Measurements from ENCODE around the gene SMAD6. TPM values are rescaled to one million over a fixed set of nuclear protein-coding genes. Genes with fewer than 3 reads are reported as not detected.

The SMAD6 gene
- total RNA-seq, 2 experiments from 2014 or later = 0.25 to 0.41 TPM

DNA sequence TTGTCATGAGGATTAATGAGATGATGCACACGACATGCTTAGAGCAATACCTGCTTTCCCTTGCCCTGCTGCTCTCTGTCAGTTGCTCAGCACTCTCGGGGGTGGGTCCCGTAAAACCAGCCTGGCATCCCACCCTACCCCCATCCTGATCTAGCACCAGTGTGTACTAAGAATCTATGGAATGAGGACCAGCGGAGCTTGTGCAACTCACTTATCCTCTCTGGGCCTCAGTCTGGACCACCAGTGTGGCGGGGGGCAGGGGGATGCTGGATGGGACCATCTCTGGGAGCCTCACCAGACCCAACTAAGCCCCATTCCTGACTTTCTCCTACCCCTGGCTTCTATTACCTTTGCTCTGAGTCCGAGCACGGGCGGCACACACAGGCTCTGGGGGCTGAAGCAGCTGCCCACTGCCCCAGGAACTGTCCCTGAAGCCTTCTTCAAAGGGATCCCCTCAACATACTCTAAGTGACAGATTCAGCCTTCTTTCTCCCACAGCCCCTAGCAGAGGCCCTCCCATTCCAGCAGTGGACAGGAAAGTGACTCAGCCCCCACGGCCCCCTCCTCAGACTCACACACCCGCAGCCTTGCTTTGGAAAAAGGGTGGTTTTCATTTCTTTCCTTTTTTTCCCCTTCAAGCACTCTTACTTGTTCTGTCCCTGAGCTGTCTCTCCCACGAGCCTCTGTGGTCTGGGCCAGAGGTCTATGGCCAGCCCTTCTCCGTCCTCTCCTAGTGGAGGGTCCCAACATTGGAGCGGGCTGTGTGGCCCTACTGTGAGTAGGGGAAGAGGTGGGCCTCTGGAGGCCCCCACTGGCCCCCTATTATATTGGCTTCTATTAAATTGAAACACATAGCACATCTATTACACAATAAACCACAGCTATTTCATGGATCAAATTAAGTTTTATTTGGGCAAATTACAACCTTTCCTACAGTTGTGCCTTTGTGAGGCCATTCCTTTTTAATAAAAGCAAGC, 100.3 kb downstream of the SMAD6 start:
- H3K36me3 Mint-ChIP-seq (ENCODE audit: low read depth) = no peaks in the 10 kb centered on the region
- ATAC-seq (no peak), DNase-seq (no peak)
- no peak overlapping the region for H3K27ac Mint-ChIP-seq
- peaks cover 2% of the 10 kb centered on the region for H3K27me3 Mint-ChIP-seq
- intact Hi-C loops (cut with micrococcal nuclease) = no loop called here
- H3K4me1 Mint-ChIP-seq (ENCODE audit: low read depth) = no peaks in the 10 kb centered on the region
- no peak for TF ChIP-seq CTCF (IDR thresholded peaks at IDR 0.05)
- H3K9me3 Mint-ChIP-seq = no peaks in the 10 kb centered on the region
- no peak overlapping the region for H3K4me3 Mint-ChIP-seq
- ChIA-PET CTCF (interaction anchor here (2.0 kb wide), 1 partner anchor 49 kb away, joined by 6 read pairs; no protein-coding TSS in a partner anchor), POLR2A (no interaction called here)

DNA sequence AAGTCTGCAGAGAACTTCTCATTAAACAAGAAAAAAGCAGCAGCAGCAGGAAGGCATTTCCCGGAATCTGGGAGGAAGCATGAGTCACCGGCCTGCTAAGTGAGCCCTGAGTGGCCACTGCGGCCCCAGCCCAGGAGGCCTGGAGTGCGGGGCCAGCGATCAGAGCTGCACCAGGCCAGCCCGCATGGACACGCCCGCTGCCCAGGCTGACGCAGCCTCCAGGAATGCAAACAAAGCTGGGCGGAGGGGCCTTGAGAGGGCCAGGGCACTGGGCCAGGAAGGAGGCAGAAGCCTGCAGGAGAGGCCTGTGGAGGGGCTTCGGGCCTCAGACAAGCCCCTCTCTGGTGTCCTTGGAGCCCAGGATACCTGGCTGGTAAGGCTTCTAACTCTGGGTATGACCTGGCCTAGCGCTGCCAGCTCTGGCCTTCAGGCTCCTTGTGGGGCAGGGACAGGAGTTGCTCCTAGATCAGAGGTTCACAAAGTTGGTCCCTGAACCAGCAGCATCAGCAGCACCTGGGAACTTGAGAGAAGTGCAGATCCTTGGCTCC, 101.2 kb downstream of the SMAD6 start:
- CTCF ChIA-PET = interaction anchor here (2.0 kb wide), 1 partner anchor 48 kb away, joined by 6 read pairs; no protein-coding TSS in a partner anchor
- intact Hi-C loops (cut with micrococcal nuclease) = no loop called here
- H3K4me1 Mint-ChIP-seq (ENCODE audit: low read depth) = no peaks in the 10 kb centered on the region
- H3K27ac Mint-ChIP-seq = no peak overlapping the region
- no peak overlapping the region for H3K4me3 Mint-ChIP-seq
- DNase-seq (no peak), ATAC-seq (no peak)
- H3K27me3 Mint-ChIP-seq = peaks cover 2% of the 10 kb centered on the region
- no peaks in the 10 kb centered on the region for H3K36me3 Mint-ChIP-seq (ENCODE audit: low read depth)
- TF ChIP-seq CTCF (IDR thresholded peaks at IDR 0.05) = no peak
- no peaks in the 10 kb centered on the region for H3K9me3 Mint-ChIP-seq
- POLR2A ChIA-PET = no interaction called here

- CTCF ChIA-PET = interaction anchor here (2.0 kb wide), 1 partner anchor 47 kb away, joined by 6 read pairs; no protein-coding TSS in a partner anchor
- Mint-ChIP-seq H3K27me3 (peaks cover 2% of the 10 kb centered on the region), H3K9me3 (no peaks in the 10 kb centered on the region), H3K4me1 (ENCODE audit: low read depth) (no peaks in the 10 kb centered on the region), H3K36me3 (ENCODE audit: low read depth) (no peaks in the 10 kb centered on the region), H3K4me3 (no peak overlapping the region), H3K27ac (no peak overlapping the region)
- TF ChIP-seq CTCF (IDR thresholded peaks at IDR 0.05) = no peak
- ATAC-seq (no peak), DNase-seq (no peak)
- POLR2A ChIA-PET = no interaction called here
- intact Hi-C loops (cut with micrococcal nuclease) = no loop called here
Observed at GRCh38 chr15:66803749-66804148, 101.7 kb downstream of the SMAD6 start.

GRCh38 chr15:66805202-66805885, 103.3 kb downstream of the SMAD6 start:
- ChIA-PET CTCF (interaction anchor here (1.2 kb wide), 2 partner anchors 201 to 661 kb away, joined by 3 read pairs; no protein-coding TSS in a partner anchor), POLR2A (no interaction called here)
- Mint-ChIP-seq H3K4me3 (no peak overlapping the region), H3K36me3 (ENCODE audit: low read depth) (no peaks in the 10 kb centered on the region), H3K27me3 (peaks cover 2% of the 10 kb centered on the region), H3K27ac (no peak overlapping the region), H3K9me3 (no peaks in the 10 kb centered on the region), H3K4me1 (ENCODE audit: low read depth) (no peaks in the 10 kb centered on the region)
- no peak for TF ChIP-seq CTCF (IDR thresholded peaks at IDR 0.05)
- ATAC-seq (no peak), DNase-seq (no peak)
- intact Hi-C loops (cut with micrococcal nuclease) = no loop called here

Measured in activated CD8-positive, alpha-beta T cell treated with anti-CD3 and anti-CD28 coated beads for 36 hours (primary cell).